Activated CD4-positive, alpha-beta T cell treated with anti-CD3 and anti-CD28 coated beads for 36 hours (primary cell): ENCODE data around the gene AADAC. TPM values are rescaled to one million over a fixed set of nuclear protein-coding genes. Genes with fewer than 3 reads are reported as not detected.
"Not testable (repeated sequence)": the region's sequence is repeated elsewhere in the genome, so short reads cannot be mapped to it uniquely, and the experiment has no call there.

ENCODE experiments used
- ATAC-seq: fragments of 200-7000 bp; cut with Tn5 transposase; one replicate; pipeline ENCODE4 v1.10.0; 2021; ENCODE audit warnings: mild to moderate bottlenecking, moderate library complexity
- CTCF ChIA-PET: fragments of 350-600 bp; sonication (Branson Sonifier 250); formaldehyde crosslinking; loops from one replicate; lab custom pipeline; 2021; ENCODE audit warnings: antibody characterized with exemption; lab: Charles Lee
- POLR2A ChIA-PET: fragments of 350-600 bp; sonication (Branson Sonifier 250); formaldehyde crosslinking; loops from one replicate; lab custom pipeline; 2021; ENCODE audit warnings: antibody characterized with exemption, inconsistent platforms; lab: Charles Lee
- DNase-seq: peaks from one replicate; pipeline ENCODE4 v3.0.0-alpha.2; 2020
- H3K27ac Mint-ChIP-seq: one replicate; pipeline ENCODE4 v1.8.0; 2021; ENCODE audit warnings: mixed read lengths
- H3K27me3 Mint-ChIP-seq: one replicate; pipeline ENCODE4 v1.8.0; 2021; ENCODE audit warnings: mixed read lengths
- H3K36me3 Mint-ChIP-seq: one replicate; pipeline ENCODE4 v1.8.0; 2021; ENCODE audit warnings: low read depth, mixed read lengths
- H3K4me1 Mint-ChIP-seq: one replicate; pipeline ENCODE4 v1.8.0; 2021; ENCODE audit warnings: mixed read lengths
- H3K4me3 Mint-ChIP-seq: one replicate; pipeline ENCODE4 v1.8.0; 2021; ENCODE audit warnings: mild to moderate bottlenecking, moderate library complexity, mixed read lengths
- H3K9me3 Mint-ChIP-seq: one replicate; pipeline ENCODE4 v1.8.0; 2021; ENCODE audit warnings: low read depth, mixed read lengths
- intact Hi-C, 2 experiments: fragments of 100-400 bp; cut with DNase I in 1 of 2; cut with micrococcal nuclease in 1 of 2; formaldehyde crosslinking; loops; one replicate each; pipeline versions ENCODE4 v1.14.2 to v1.15.1; 2022 to 2024; cut with DNase I, micrococcal nuclease
- total RNA-seq, 2 experiments: library from RNA; stranded (reverse); gene quantifications; one replicate each; pipeline ENCODE4 v1.2.3, GENCODE V29; 2021

The AADAC gene
- total RNA-seq, 2 experiments from 2014 or later: not detected

- Mint-ChIP-seq H3K27me3 (no peaks in the 10 kb centered on the region), H3K36me3 (no peaks in the 10 kb centered on the region), H3K27ac (no peak overlapping the region), H3K4me3 (no peak overlapping the region), H3K9me3 (no peaks in the 10 kb centered on the region), H3K4me1 (no peaks in the 10 kb centered on the region)
- DNase-seq (no peak), ATAC-seq (no peak)
- ChIA-PET CTCF (interaction anchor here (1.0 kb wide), 1 partner anchor 30 kb away, joined by 3 read pairs; no protein-coding TSS in a partner anchor), POLR2A (no interaction called here)
- intact Hi-C loops: no loop called here
Observed at GRCh38 chr3:151800431-151800830, 13.5 kb upstream of the AADAC start.

- no peak overlapping the region for H3K4me3 Mint-ChIP-seq
- DNase-seq (no peak), ATAC-seq (no peak)
- H3K36me3 Mint-ChIP-seq: no peaks in the 10 kb centered on the region
- POLR2A ChIA-PET: no interaction called here
- peaks cover 14% of the 10 kb centered on the region for H3K9me3 Mint-ChIP-seq
- intact Hi-C loops: no loop called here
- CTCF ChIA-PET: no interaction called here
- no peak overlapping the region for H3K27ac Mint-ChIP-seq
- H3K4me1 Mint-ChIP-seq: no peaks in the 10 kb centered on the region
- peaks cover 3% of the 10 kb centered on the region for H3K27me3 Mint-ChIP-seq
Observed at GRCh38 chr3:151804267-151804666, 9.6 kb upstream of the AADAC start.

GRCh38 chr3:151806838-151807237 is 7.1 kb upstream of the AADAC start:
- Mint-ChIP-seq H3K9me3 (peaks cover 14% of the 10 kb centered on the region), H3K36me3 (no peaks in the 10 kb centered on the region), H3K27me3 (peaks cover 3% of the 10 kb centered on the region), H3K4me3 (no peak overlapping the region), H3K4me1 (no peaks in the 10 kb centered on the region), H3K27ac (no peak overlapping the region)
- no peak for ATAC-seq
- intact Hi-C loops: no loop called here
- DNase-seq: no peak
- ChIA-PET CTCF (no interaction called here), POLR2A (no interaction called here)

GRCh38 chr3:151808926-151809325 is 5.0 kb upstream of the AADAC start:
- peaks cover 14% of the 10 kb centered on the region for H3K9me3 Mint-ChIP-seq
- DNase-seq, H3K36me3 Mint-ChIP-seq, H3K27ac Mint-ChIP-seq, POLR2A ChIA-PET, CTCF ChIA-PET, intact Hi-C loops, ATAC-seq, H3K4me1 Mint-ChIP-seq, H3K27me3 Mint-ChIP-seq, H3K4me3 Mint-ChIP-seq: not testable (repeated sequence)

GRCh38 chr3:151811474-151811873 is 2.4 kb upstream of the AADAC start:
- H3K4me3 Mint-ChIP-seq: no peak overlapping the region
- ATAC-seq: no peak
- no peaks in the 10 kb centered on the region for H3K4me1 Mint-ChIP-seq
- DNase-seq: no peak
- intact Hi-C loops: no loop called here
- H3K27me3 Mint-ChIP-seq: peaks cover 3% of the 10 kb centered on the region
- H3K36me3 Mint-ChIP-seq: no peaks in the 10 kb centered on the region
- CTCF ChIA-PET: interaction anchor here (0.6 to 1.1 kb wide), 2 partner anchors 26 to 156 kb away, joined by 3 read pairs; no protein-coding TSS in a partner anchor
- POLR2A ChIA-PET: no interaction called here
- H3K9me3 Mint-ChIP-seq: peaks cover 14% of the 10 kb centered on the region
- H3K27ac Mint-ChIP-seq: no peak overlapping the region

- intact Hi-C loops: no loop called here
- CTCF ChIA-PET: interaction anchor here (0.6 to 1.2 kb wide), 3 partner anchors 23 to 25 kb away, joined by 3 read pairs; no protein-coding TSS in a partner anchor
- POLR2A ChIA-PET: no interaction called here
Observed at GRCh38 chr3:151814588-151814987, 672 bp downstream of the AADAC start.

GRCh38 chr3:151816091-151816604 is 2.2 kb downstream of the AADAC start:
- Mint-ChIP-seq H3K4me1 (no peaks in the 10 kb centered on the region), H3K27ac (no peak overlapping the region), H3K9me3 (no peaks in the 10 kb centered on the region), H3K27me3 (peaks cover 2% of the 10 kb centered on the region), H3K4me3 (no peak overlapping the region), H3K36me3 (no peaks in the 10 kb centered on the region)
- ATAC-seq: no peak
- intact Hi-C loops: no loop called here
- no peak for DNase-seq
- POLR2A ChIA-PET: no interaction called here
- CTCF ChIA-PET: interaction anchor here (0.6 kb wide), 2 partner anchors 334 to 1227 kb away, joined by 3 read pairs; no protein-coding TSS in a partner anchor

More at GRCh38 chr3:151814588-151814987, 672 bp downstream of the AADAC start:
- Mint-ChIP-seq H3K4me1 (no peaks in the 10 kb centered on the region), H3K36me3 (no peaks in the 10 kb centered on the region), H3K9me3 (no peaks in the 10 kb centered on the region), H3K27me3 (peaks cover 2% of the 10 kb centered on the region), H3K4me3 (no peak overlapping the region), H3K27ac (no peak overlapping the region)
- no peak for ATAC-seq
- no peak for DNase-seq

GRCh38 chr3:151817473-151817872 is 3.6 kb downstream of the AADAC start:
- no peak overlapping the region for H3K4me3 Mint-ChIP-seq
- peaks cover 2% of the 10 kb centered on the region for H3K27me3 Mint-ChIP-seq
- no peak overlapping the region for H3K27ac Mint-ChIP-seq
- ChIA-PET POLR2A (no interaction called here), CTCF (no interaction called here)
- no peaks in the 10 kb centered on the region for H3K4me1 Mint-ChIP-seq
- intact Hi-C loops: no loop called here
- ATAC-seq: no peak
- no peaks in the 10 kb centered on the region for H3K9me3 Mint-ChIP-seq
- H3K36me3 Mint-ChIP-seq: no peaks in the 10 kb centered on the region
- DNase-seq: no peak

GRCh38 chr3:151818361-151818760 is 4.4 kb downstream of the AADAC start:
- ChIA-PET POLR2A (no interaction called here), CTCF (no interaction called here)
- DNase-seq: no peak
- Mint-ChIP-seq H3K9me3 (no peaks in the 10 kb centered on the region), H3K4me1 (no peaks in the 10 kb centered on the region), H3K4me3 (no peak overlapping the region), H3K27ac (no peak overlapping the region), H3K27me3 (peaks cover 2% of the 10 kb centered on the region), H3K36me3 (no peaks in the 10 kb centered on the region)
- ATAC-seq: no peak
- intact Hi-C loops: no loop called here

GRCh38 chr3:151819910-151820309 is 6.0 kb downstream of the AADAC start:
- no peaks in the 10 kb centered on the region for H3K36me3 Mint-ChIP-seq
- CTCF ChIA-PET: no interaction called here
- no peaks in the 10 kb centered on the region for H3K4me1 Mint-ChIP-seq
- POLR2A ChIA-PET: no interaction called here
- intact Hi-C loops: no loop called here
- H3K4me3 Mint-ChIP-seq: no peak overlapping the region
- DNase-seq (no peak), ATAC-seq (no peak)
- H3K9me3 Mint-ChIP-seq: no peaks in the 10 kb centered on the region
- H3K27ac Mint-ChIP-seq: no peak overlapping the region
- peaks cover 2% of the 10 kb centered on the region for H3K27me3 Mint-ChIP-seq

- ChIA-PET POLR2A (no interaction called here), CTCF (interaction anchor here (1.6 kb wide), 1 partner anchor 11 kb away, joined by 3 read pairs; no protein-coding TSS in a partner anchor)
- intact Hi-C loops: no loop called here
- Mint-ChIP-seq H3K27ac (no peak overlapping the region), H3K27me3 (peaks cover 2% of the 10 kb centered on the region), H3K4me3 (no peak overlapping the region), H3K36me3 (no peaks in the 10 kb centered on the region), H3K4me1 (no peaks in the 10 kb centered on the region), H3K9me3 (no peaks in the 10 kb centered on the region)
- no peak for ATAC-seq
- DNase-seq: no peak
Observed at GRCh38 chr3:151827816-151828215, 13.9 kb downstream of the AADAC start.

GRCh38 chr3:151835751-151836525 is 22.0 kb downstream of the AADAC start:
- POLR2A ChIA-PET: no interaction called here
- CTCF ChIA-PET: interaction anchor here (0.6 to 4.9 kb wide), 7 partner anchors 9 to 688 kb away, joined by 3 to 42 read pairs (median 4); no protein-coding TSS in a partner anchor
- H3K36me3 Mint-ChIP-seq: no peaks in the 10 kb centered on the region
- H3K27me3 Mint-ChIP-seq: peaks cover 9% of the 10 kb centered on the region
- peaks cover 3% of the 10 kb centered on the region for H3K4me1 Mint-ChIP-seq
- intact Hi-C loops: loop anchor here in 1 of 2 experiments (5.0 kb wide), 2 partner anchors 554 to 669 kb away; no protein-coding TSS in a partner anchor
- H3K9me3 Mint-ChIP-seq: no peaks in the 10 kb centered on the region
- DNase-seq (no peak), ATAC-seq (no peak)
- no peak overlapping the region for H3K27ac Mint-ChIP-seq
- H3K4me3 Mint-ChIP-seq: no peak overlapping the region
